ENCODE data around the gene KRTAP10-12. TPM values are rescaled to one million over a fixed set of nuclear protein-coding genes. Genes with fewer than 3 reads are reported as not detected.

Gene KRTAP10-12
- total RNA-seq, 4 donors from 2014 or later: not detected

- Histone ChIP-seq H3K4me3 (replicated peaks in 1 of 3) (no peak overlapping the region), H3K27ac (no peak overlapping the region), H3K9me3 (no peaks in the 10 kb centered on the region), H3K36me3 (no peaks in the 10 kb centered on the region), H3K4me1 (no peaks in the 10 kb centered on the region), H3K27me3 (no peaks in the 10 kb centered on the region)
- WGBS, 2 donors: 93 to 97% methylated on average over 15 of the region's 21 CpGs
- intact Hi-C loops (cut with DNase I): no loop called here
- no peak for TF ChIP-seq POLR2A (IDR thresholded peaks at IDR 0.05)
- TF ChIP-seq, protein P1, sequence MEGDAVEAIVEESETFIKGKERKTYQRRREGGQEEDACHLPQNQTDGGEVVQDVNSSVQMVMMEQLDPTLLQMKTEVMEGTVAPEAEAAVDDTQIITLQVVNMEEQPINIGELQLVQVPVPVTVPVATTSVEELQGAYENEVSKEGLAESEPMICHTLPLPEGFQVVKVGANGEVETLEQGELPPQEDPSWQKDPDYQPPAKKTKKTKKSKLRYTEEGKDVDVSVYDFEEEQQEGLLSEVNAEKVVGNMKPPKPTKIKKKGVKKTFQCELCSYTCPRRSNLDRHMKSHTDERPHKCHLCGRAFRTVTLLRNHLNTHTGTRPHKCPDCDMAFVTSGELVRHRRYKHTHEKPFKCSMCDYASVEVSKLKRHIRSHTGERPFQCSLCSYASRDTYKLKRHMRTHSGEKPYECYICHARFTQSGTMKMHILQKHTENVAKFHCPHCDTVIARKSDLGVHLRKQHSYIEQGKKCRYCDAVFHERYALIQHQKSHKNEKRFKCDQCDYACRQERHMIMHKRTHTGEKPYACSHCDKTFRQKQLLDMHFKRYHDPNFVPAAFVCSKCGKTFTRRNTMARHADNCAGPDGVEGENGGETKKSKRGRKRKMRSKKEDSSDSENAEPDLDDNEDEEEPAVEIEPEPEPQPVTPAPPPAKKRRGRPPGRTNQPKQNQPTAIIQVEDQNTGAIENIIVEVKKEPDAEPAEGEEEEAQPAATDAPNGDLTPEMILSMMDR (IDR thresholded peaks at IDR 0.05): no peak
- no peak for DNase-seq
Observed at GRCh38 chr21:44734026-44734745, 37.2 kb downstream of the KRTAP10-12 start.

DNA sequence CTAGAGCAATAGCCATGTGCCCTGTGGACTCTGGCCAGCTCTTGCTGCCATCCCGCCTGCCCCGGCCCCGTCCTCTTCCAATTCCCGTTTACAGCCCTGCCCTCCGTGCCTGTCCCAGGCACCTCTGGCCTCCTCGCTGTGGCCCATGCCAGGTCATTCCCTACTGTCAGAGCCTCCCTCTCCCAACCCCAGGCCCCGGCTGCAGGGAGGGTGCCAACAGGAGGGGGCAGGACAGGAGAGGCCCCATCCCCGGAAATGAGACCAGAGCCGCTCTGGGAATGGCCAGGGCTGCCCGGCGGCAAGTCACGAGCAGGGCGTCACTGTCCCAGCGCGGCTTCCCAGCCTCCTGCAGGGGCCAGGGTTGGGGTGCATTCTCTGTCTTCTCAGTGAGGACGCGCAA, 37.9 kb downstream of the KRTAP10-12 start:
- Histone ChIP-seq H3K4me1 (no peaks in the 10 kb centered on the region), H3K27me3 (no peaks in the 10 kb centered on the region), H3K4me3 (replicated peaks in 1 of 3) (no peak overlapping the region), H3K9me3 (no peaks in the 10 kb centered on the region), H3K36me3 (no peaks in the 10 kb centered on the region), H3K27ac (no peak overlapping the region)
- intact Hi-C loops (cut with DNase I): no loop called here
- TF ChIP-seq, protein P1 (IDR thresholded peaks at IDR 0.05): no peak
- no peak for TF ChIP-seq POLR2A (IDR thresholded peaks at IDR 0.05)
- DNase-seq: no peak
- 95 to 99% methylated on average over 12 to 17 of the region's 17 CpGs for WGBS, 2 donors

DNA sequence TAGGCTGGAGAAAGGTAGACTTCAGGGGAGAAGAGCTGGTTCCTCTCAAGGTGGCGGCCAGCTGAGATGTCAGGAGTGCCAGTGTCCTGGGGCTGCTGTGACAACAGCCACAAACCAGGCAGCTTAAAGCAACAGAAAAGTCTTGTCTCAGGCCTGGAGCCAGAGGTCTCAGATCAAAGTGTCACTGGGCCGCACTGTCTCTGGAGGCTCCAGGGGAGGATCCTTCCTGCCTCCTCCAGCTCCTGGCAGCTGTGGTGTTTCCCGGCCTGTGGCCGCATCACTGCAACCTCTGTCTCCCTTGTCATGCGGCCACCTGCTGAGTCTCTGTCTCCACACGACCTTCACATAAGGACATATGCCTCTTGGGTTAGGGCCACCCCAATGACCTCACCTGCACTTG, 38.8 kb downstream of the KRTAP10-12 start:
- WGBS, 2 donors: 88 to 89% methylated on average over 4 to 5 of the region's 6 CpGs
- intact Hi-C loops (cut with DNase I): no loop called here
- Histone ChIP-seq H3K27me3 (no peaks in the 10 kb centered on the region), H3K9me3 (no peaks in the 10 kb centered on the region), H3K36me3 (no peaks in the 10 kb centered on the region), H3K27ac (no peak overlapping the region), H3K4me3 (replicated peaks in 1 of 3) (no peak overlapping the region), H3K4me1 (no peaks in the 10 kb centered on the region)
- no peak for DNase-seq
- TF ChIP-seq, protein P1 (IDR thresholded peaks at IDR 0.05): no peak
- no peak for TF ChIP-seq POLR2A (IDR thresholded peaks at IDR 0.05)

DNA sequence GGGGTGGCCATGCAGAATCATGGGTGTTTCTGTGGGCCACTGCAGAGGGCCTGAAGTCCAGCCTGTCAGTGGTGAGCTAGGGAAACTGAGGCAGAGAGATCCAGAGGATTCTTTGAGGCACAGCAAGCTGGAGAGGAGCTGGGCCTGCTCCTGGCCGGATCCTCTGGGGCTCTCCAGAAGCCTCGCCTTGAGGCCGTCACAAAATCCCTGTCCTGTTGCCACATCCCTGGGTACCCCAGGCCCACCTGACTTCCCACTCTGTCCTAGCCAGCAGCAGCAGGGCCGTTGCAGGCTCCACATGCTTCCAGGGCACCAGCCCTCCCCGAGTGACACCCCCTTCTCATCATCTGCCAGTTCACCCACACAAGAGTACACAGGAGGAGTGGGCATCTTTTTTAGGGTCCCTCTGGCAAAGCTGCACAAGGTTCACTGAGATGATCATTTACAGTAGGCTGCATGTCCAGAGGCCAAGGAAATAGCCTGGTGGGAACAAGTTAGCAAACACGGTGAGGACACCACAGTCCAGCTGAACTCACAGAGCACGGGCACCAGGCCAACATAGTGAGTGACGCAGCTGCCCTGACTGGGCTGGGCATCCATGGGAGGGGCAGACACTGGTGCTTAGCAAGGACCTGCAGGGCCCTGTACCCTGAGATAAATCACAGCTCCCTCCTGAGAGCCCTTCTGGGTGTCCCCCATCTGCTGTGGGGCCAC, 39.5 kb downstream of the KRTAP10-12 start:
- WGBS, 2 donors: 94% methylated on average over 8 of the region's 8 CpGs
- Histone ChIP-seq H3K4me3 (replicated peaks in 1 of 3) (no peak overlapping the region), H3K27ac (no peak overlapping the region), H3K27me3 (no peaks in the 10 kb centered on the region), H3K4me1 (no peaks in the 10 kb centered on the region), H3K36me3 (no peaks in the 10 kb centered on the region), H3K9me3 (no peaks in the 10 kb centered on the region)
- TF ChIP-seq, protein P1 (IDR thresholded peaks at IDR 0.05): no peak
- TF ChIP-seq POLR2A (IDR thresholded peaks at IDR 0.05): no peak
- intact Hi-C loops (cut with DNase I): no loop called here
- DNase-seq: no peak

DNA sequence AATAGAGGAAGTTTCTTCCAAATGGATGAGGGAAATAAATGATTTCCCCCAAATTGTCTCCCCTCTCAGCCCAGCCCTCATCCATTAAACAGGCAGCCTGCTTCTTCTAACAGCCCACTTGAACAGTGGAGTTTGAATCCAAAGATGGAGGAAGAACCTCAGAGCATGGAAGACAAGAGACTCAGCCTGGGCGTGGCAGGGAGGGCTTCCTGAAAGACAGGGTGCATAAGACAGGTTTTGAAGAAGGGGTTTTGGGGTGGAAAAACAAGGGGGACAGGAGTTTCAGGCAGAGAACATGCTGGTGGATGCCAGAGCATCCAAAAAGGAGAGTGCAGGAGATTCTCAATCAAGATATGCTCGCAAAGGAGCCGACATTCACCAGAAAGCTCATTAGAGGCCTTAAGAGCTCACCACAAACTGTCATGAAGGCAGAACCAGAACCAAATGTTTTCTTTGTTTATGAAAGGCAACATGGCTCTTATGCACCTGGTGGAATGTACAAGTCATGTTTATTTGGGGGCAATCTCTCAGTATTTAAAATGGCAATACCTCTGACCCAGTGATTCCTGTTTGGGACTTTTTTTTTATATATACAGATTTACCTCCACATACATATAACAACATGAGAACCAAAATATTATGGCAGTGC, 40.9 kb downstream of the KRTAP10-12 start:
- intact Hi-C loops (cut with DNase I): no loop called here
- no peak overlapping the region for H3K4me3 ChIP-seq (replicated peaks in 1 of 3)
- no peaks in the 10 kb centered on the region for H3K36me3 ChIP-seq
- DNase-seq: no peak
- no peaks in the 10 kb centered on the region for H3K9me3 ChIP-seq
- no peak overlapping the region for H3K27ac ChIP-seq
- H3K27me3 ChIP-seq: no peaks in the 10 kb centered on the region
- no peaks in the 10 kb centered on the region for H3K4me1 ChIP-seq
- 75% methylated on average over 3 of the region's 3 CpGs for WGBS, 2 donors
- TF ChIP-seq, protein P1 (IDR thresholded peaks at IDR 0.05): no peak
- TF ChIP-seq POLR2A (IDR thresholded peaks at IDR 0.05): no peak
